ENCODE measurements around the gene MLPH.

The MLPH gene

GRCh38 chr2:237480988-237481525, 6.0 kb upstream of the MLPH start:
- no peak for DNase-seq

- no peak for DNase-seq
Measured at GRCh38 chr2:237482485-237482884, 4.6 kb upstream of the MLPH start.

GRCh38 chr2:237483018-237483731, 3.9 kb upstream of the MLPH start:
- no peak for DNase-seq

- DNase-seq = no peak
Measured at GRCh38 chr2:237485304-237485703, 1.7 kb upstream of the MLPH start.

GRCh38 chr2:237485844-237486243, 1.2 kb upstream of the MLPH start:
- no peak for DNase-seq

- no peak for DNase-seq
Measured at GRCh38 chr2:237486334-237486818, 675 bp upstream of the MLPH start.

GRCh38 chr2:237487496-237487895, 445 bp downstream of the MLPH start:
- DNase-seq = no peak

- DNase-seq = no peak
Measured at GRCh38 chr2:237488295-237488694, 1.2 kb downstream of the MLPH start.

DNA sequence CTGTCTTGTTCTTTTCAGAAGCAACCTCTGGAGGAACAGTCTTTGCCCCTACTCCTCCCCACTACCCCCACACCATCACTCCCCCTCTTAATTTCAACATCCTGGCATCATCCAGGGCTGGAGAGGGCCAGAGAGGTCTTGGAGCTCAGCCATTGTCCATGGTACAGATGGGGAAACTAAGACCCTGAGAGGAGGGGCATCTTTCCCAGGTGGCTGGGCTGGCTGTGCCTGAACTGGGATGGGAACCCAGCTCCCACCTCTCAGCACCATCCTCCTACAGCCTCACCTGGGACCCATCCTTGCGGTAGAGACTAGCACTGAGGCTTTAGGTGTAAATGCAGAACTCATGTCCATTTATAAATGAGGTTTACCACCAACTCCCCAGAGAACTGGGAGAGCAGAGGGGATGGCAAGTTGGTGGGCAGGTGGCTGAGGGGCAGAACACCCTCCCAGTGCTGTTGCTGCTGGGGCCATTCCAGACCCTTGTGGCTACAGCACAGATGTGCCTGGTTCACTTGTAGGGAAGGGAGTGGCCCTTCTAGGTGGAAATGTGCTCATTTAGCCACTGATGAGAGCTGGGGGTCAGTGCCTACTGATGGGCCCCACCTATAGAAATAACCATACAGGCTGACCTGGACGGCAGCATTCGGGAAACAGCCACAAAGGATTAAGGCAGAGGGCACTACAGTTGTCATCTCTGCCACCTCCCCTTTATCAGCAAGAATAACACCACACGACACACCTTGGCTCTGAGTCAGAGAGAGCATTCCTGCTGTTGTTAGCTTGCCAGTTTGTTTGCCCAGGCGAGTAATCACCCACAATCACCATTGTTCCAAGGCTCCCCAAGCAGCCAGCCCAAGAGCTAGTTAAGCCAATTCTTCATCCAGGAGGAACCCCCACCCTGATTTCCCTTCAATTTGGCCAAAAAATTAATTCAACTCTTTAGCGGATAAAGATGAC, 2.1 kb downstream of the MLPH start:
- no peak for DNase-seq

DNA sequence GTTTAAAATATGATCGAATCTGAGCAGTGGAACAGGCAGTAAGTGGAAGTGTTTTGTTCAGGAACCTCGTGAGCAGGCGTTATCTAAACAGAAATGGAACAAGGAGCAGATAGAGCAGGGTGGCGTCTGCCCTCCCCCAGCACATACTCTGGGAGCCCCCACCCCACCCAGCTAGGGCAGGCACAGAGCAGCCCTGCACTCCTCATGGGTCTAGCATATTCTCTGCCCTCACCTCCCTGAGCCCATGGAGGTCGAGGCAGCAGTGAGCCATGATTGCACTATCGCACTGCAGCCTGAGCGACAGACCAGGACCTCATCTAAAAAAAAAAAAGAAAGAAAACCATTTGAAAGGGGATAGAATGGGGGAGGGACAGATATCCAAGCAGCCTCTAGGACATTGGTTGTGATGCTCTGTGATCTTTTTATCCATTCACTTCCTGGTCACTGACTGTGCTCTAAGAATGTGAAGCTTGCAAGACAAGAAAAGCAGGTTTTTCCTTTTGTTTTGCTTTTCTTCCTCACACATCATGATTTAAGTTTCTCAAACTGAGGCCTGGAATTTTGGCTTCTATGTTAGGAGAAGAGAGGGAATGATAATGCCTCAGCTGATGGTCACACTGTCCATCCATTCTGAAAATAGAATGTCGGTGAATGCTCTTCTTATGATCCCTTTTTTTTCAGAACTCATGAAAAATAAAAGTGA, 3.1 kb downstream of the MLPH start:
- no peak for DNase-seq

- DNase-seq = no peak
Measured at GRCh38 chr2:237490795-237491194, 3.7 kb downstream of the MLPH start.

GRCh38 chr2:237491515-237492118, 4.6 kb downstream of the MLPH start:
- DNase-seq = no peak

DNA sequence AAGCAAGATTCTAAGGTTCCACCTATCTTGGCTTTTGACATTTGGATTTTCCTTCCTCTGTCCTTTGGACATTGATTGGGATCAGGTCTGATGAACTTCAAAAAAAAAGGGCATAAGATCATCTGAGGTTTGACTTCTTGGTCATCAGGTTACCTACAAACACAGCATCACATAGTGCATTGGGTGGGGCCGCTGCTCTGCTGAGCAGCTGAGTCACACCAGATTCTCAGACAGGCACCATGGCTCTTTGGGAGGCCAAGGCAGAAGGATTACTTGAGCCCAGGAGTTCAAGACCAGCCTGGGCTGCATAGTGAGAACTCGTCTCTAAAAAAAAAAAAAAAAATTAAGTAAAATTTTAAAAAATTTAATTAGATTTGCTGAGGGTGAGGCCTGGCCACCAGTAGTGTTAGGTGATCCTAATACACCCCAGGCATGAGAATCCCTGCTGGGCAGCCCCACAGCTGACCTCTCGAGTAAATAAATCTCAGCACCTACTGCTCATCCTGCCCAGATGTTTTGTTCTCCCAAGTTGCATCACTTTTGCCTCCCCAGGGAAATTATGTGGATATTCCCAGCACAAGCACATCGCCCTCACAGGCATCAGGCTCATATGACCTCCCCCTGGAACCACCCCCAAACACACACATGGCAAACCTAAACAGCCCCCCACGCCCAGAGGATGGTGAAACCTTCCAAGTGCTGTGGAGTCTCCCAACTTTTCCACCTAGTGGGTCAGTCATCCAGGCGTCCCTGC, 5.3 kb downstream of the MLPH start:
- DNase-seq = no peak

GRCh38 chr2:237494066-237494465, 7.0 kb downstream of the MLPH start:
- DNase-seq = no peak

- DNase-seq = no peak
Measured at GRCh38 chr2:237495521-237496117, 8.6 kb downstream of the MLPH start.

GRCh38 chr2:237496428-237496827, 9.4 kb downstream of the MLPH start:
- no peak for DNase-seq

DNA sequence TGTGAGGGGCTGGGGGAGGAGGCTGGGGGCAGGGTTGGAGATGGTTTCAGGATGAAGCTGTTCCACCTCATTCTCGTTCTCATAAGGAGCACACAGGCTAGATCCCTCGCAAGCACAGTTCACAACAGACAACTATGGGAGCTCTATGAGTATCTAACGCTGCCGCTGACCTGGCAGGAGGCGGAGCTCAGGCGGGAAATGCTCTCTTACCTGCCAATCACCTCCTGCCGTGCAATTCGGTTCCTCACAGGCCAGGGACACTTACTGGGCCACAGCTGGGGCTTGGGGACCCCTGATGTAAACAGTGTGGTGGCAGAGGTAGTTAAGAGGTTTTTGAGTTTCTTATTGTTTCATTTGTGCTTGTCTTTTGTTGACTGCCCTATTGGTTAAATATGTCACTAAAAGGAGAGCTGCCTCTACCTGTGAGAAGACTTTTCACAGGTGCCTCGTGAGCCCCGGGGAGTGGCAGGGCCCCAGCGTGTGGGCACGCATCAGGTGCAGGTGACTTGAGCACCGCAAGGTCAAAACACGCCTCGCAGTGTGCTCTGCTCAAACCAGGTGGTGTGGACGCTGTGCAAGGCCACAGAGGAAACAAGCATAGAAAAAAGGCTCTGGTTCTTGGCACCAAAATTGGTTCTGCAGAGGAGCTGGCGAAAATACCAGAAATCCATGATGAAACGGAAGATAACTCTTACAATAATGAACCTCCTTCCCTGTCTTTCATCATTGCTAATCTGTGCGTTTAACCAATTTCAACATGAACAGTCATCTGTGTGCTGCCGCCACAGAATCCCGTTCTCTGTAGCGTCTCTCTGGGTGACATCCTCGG, 10.2 kb downstream of the MLPH start:
- DNase-seq = no peak

- DNase-seq = no peak
Measured at GRCh38 chr2:237497838-237498186, 10.8 kb downstream of the MLPH start.

DNA sequence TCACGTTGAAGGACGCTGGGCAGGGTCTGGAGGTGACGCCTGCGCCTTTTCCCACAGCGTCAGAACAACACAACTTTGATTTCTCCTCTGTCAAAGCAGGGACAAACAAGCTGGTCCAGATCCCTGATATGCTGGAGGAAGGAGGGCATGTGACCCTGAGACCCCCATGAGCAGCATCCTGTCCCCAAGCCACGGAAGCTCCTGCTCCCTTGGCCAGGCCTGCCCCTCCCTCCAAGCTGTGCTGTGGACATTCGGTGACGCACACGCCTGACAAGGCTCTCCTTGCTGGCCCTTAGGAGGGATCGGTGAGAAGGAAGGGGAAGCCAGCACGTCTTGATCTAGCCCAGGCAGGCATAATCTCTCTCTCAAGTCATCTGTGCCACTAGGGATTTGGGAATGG, 11.3 kb downstream of the MLPH start:
- DNase-seq = no peak

DNA sequence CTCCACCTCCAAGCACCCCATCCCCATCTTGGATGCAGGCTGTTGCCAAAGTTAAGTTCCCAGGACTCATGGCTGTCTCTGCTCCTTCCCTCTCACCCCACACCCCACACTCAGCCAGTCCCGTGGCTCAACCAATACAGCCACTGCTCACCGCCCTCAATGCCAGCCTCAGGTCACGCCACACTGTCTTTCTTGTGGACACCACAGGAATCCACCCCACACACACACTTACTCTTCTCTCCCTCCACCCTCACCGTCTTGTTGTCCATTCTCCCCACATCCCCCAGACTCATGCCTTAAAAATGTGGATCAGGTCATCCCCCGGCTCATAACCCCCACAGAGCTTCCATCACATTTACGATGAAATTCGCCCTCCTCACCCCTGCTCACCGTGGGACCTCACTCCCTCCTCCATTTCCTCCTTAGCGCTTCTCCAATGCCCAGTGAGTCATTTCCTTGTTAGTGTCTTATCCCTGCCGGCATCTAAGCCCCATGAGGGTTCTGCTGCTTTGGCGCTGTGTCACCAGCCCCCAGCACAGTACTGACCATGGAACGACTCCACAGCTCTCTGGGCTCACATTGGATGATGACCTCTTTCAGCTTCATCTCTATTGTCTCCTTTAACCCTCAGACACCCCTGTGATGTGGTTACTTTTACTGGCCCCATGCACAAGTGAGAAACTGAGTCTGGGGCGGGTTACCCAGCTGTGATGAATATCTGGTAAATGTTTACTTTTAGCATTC, 13.8 kb downstream of the MLPH start:
- no peak for DNase-seq
